ENCODE measurements around the gene ALDH2.
A peak's percentile ranks its signal among the peaks of the same experiment; 100 is the strongest.
"Not testable (repeated sequence)": the region's sequence is repeated elsewhere in the genome, so short reads cannot be mapped to it uniquely, and the experiment has no call there.

The ALDH2 gene

DNA sequence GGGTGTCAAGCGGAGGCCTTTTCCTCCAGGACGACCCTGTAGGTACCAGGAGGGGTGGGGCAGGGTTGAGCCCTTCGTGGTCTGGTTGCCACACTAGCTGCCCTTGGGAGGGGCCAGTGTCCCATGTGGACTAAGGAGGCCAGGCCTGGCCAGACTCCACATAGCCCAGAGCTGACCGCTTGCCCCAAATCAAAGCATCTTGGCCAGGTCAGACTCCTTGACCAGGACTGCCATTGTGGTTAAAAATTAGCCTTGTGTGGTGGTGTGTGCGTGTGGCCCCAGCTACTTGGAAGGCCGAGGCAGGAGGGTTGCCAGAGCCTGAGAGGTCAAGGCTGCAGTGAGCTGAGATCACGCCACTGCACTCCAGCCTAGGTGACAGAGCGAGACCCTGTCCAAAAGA, 24.8 kb downstream of the ALDH2 start:
- DNase-seq = no peak

- DNase-seq = no peak
Measured at GRCh38 chr12:111792155-111792855, 25.6 kb downstream of the ALDH2 start.

DNA sequence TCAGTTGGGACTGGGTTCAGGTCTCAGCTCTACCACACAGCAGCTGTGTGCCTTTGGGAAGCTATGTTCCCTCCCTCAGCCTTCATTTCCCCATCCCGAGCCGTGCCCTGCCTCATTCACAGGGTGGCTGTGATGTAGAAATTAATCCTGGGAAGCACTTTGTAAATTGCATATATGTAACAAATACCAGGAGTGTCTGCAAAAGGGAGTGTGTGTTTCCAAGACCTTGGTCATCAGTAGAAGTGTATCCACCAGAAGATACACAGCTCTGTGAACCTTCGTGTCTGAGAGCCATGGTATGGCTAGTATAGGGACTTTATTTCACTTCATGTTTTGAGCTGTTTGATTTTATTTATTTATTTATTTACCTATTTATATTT, 26.1 kb downstream of the ALDH2 start:
- DNase-seq = no peak

GRCh38 chr12:111798182-111798581, 31.4 kb downstream of the ALDH2 start:
- DNase-seq = no peak

- no peak for DNase-seq
Measured at GRCh38 chr12:111799758-111800157, 33.0 kb downstream of the ALDH2 start.

GRCh38 chr12:111803038-111803626, 36.4 kb downstream of the ALDH2 start:
- no peak for DNase-seq

GRCh38 chr12:111803851-111804250, 37.1 kb downstream of the ALDH2 start:
- no peak for DNase-seq

- DNase-seq = no peak
Measured at GRCh38 chr12:111806304-111806703, 39.6 kb downstream of the ALDH2 start.

- no peak for DNase-seq
Measured at GRCh38 chr12:111807232-111807631, 40.5 kb downstream of the ALDH2 start.

DNA sequence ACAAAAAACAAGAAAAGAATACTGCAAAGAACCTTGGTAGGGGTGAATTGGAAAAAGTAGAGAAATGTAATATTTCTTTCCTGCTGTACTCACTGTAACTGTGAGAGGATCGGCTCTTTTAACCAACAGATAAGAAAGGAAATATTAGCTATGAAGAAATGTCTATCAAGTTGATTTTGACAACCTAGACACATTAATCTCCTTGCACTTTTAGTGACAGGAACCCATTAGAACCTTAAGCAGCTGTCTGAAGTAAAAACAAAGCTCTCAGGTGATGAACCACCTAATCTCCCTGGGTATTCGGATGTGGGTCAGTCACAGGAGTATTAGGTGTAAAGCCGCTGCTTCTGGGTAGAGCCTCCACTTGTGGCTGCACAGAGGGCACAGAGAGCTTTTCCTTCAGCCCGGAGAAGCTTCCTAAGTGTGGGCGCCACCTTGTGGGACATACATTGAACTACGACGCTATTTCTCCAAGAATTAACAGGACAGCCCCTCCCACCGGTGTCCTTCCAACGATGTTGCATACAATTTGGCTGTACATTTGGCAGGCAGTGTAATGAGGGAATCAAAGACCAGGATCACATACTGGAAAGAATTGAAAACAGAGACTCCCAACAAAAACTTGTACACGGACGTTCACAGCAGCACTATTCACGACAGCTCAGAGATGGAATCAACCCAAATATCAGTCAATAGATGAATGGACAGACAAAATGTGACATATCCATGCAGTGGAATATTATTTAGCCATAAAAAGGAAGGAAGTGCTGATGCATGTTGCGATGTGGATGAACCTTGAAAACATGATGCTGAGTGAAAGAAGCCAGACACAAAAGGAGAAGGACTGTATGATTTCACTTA, 46.4 kb downstream of the ALDH2 start:
- peak; percentile 77 for DNase-seq

- no peak for DNase-seq
Measured at GRCh38 chr12:111816065-111816615, 49.4 kb downstream of the ALDH2 start.

DNA sequence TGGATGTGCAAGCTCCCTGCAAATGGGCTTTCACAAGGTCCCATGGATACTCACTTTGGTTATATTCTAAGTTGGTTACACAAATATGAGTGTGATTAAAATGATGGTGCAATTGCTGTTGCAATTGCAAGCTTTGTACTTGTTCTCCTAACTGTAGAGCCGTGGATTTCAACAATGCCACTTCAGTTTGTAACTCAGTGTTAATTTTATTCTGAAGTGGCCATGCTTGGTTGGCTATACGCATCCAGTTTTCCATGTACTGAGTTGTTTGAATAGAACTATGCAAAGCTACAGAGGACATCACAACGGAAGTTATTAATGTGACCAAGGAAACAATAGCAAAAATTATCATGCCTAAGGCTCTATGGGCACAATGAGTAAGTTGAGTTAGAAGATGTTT, 50.2 kb downstream of the ALDH2 start:
- not testable (repeated sequence) for DNase-seq

- DNase-seq = no peak
Measured at GRCh38 chr12:111818340-111818739, 51.6 kb downstream of the ALDH2 start.

DNA sequence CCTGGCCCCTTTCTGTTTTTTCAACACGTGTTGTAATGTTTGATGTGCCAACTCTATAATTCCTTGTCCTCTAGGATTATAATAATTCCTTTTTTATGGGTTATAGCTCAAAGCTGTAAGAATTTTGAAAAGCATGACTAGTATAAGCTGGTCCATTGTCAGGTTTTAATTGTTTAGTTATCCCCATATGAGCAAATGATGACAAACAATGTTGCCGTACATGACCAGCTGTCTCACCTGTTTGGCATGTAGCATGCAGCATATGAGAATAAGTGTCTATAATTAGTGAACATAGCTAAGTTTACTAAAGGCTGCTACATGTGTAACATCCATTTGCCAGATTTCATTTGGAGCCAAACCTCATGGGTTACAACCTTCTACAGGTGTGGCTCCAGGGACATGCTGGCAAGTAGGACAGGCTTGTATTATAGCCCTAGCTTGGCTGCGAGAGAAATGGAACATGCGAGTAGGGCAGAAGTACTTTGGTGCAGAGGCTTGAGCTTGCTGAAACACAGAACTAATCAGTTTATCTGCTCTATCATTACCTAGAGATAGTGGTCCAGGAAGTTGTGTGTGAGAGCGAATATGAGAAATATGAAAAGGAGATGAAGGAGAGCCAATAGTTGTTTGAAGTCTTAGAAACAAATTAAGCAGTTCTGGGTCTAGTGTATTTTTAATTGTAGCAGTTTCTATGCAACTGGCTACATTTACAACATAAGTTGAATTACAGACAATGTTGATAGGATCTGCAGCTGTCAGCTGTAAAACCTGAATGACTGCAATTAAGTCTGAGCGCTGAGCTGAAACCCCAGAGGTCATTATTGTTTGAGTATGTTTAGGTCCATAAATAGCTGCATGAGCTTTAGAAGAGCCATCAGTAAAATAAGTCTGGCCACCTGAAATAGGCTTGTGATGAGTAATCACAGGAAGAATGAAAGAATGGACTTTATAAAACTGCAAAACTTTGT, 52.7 kb downstream of the ALDH2 start:
- peak; percentile 51 for DNase-seq

GRCh38 chr12:111820828-111821227, 54.1 kb downstream of the ALDH2 start:
- DNase-seq = not testable (repeated sequence)

GRCh38 chr12:111822886-111823285, 56.2 kb downstream of the ALDH2 start:
- DNase-seq = no peak

DNA sequence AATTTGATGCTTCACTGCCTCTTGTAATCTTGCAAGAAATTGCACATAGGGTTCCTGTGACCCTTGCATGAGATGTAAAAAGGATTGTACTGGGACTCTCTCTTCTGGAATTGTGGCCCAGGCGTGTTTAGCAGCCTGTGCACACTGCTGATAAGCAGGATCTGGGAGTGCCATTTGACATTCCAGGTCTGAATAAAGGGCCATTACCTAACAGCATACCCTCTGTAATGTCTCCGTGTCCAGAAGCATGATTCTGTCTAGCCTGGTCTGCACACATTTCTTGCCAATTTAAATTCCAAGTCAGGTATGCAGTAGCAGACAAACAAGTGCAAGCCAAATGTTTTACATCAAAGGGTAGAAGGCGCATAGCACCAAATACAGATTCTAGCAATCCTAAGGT, 57.2 kb downstream of the ALDH2 start:
- no peak for DNase-seq

- peak; percentile 3 for DNase-seq
Measured at GRCh38 chr12:111824312-111824711, 57.6 kb downstream of the ALDH2 start.

GRCh38 chr12:111825509-111825908, 58.8 kb downstream of the ALDH2 start:
- DNase-seq = no peak

GRCh38 chr12:111826316-111826715, 59.6 kb downstream of the ALDH2 start:
- DNase-seq = no peak

DNA sequence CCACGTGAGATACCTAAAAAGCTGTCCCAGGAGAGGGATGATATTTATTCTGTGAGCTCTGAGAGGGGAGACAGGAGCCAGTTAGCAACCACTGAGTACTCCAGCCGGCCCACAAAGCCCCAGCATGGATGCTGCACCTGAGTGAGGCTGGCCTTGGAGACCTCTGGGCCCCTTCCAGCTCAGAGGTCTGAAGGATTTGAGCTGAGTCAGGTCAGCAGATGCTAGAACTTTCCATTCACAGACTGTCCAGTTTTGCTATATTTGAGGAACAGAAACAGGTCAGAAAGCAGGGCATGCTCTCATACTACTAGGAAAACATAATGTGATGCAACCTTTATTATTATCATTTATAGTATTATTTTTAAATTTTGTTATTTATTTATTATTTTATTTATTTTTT, 60.3 kb downstream of the ALDH2 start:
- no peak for DNase-seq

- no peak for DNase-seq
Measured at GRCh38 chr12:111827907-111828306, 61.2 kb downstream of the ALDH2 start.

Measured in NCI-H1092 treated with DMSO at 0.1 percent for 48 hours (cell line).